ENCODE results near the gene HMCN2.

Gene HMCN2

GRCh38 chr9:130349398-130349797 is 83.8 kb downstream of the HMCN2 start:
- H3K4me1 Mint-ChIP-seq: peaks cover 13% of the 10 kb centered on the region
- no peak for TF ChIP-seq CTCF (IDR thresholded peaks at IDR 0.05)

GRCh38 chr9:130351343-130351742 is 85.8 kb downstream of the HMCN2 start:
- no peaks in the 10 kb centered on the region for H3K36me3 Mint-ChIP-seq (ENCODE audit: low read depth)
- H3K4me3 Mint-ChIP-seq: no peak overlapping the region
- H3K27ac Mint-ChIP-seq: no peak overlapping the region
- no peak for DNase-seq
- no peak for TF ChIP-seq CTCF (IDR thresholded peaks at IDR 0.05)
- H3K27me3 Mint-ChIP-seq (ENCODE audit: low read depth, poor library complexity): peaks cover 8% of the 10 kb centered on the region
- peaks cover 7% of the 10 kb centered on the region for H3K4me1 Mint-ChIP-seq
- H3K9me3 Mint-ChIP-seq: no peaks in the 10 kb centered on the region

More at GRCh38 chr9:130349398-130349797, 83.8 kb downstream of the HMCN2 start:
- Mint-ChIP-seq H3K9me3 (no peaks in the 10 kb centered on the region), H3K27ac (no peak overlapping the region), H3K36me3 (ENCODE audit: low read depth) (no peaks in the 10 kb centered on the region), H3K4me3 (no peak overlapping the region), H3K27me3 (ENCODE audit: low read depth, poor library complexity) (peaks cover 8% of the 10 kb centered on the region)
- no peak for DNase-seq

GRCh38 chr9:130352081-130352480 is 86.5 kb downstream of the HMCN2 start:
- Mint-ChIP-seq H3K4me1 (peaks cover 4% of the 10 kb centered on the region), H3K4me3 (no peak overlapping the region), H3K9me3 (no peaks in the 10 kb centered on the region), H3K27me3 (ENCODE audit: low read depth, poor library complexity) (peaks cover 5% of the 10 kb centered on the region), H3K27ac (no peak overlapping the region), H3K36me3 (ENCODE audit: low read depth) (no peaks in the 10 kb centered on the region)
- no peak for TF ChIP-seq CTCF (IDR thresholded peaks at IDR 0.05)
- no peak for DNase-seq

- no peak overlapping the region for H3K27ac Mint-ChIP-seq
- peaks cover 4% of the 10 kb centered on the region for H3K4me1 Mint-ChIP-seq
- H3K36me3 Mint-ChIP-seq (ENCODE audit: low read depth): no peaks in the 10 kb centered on the region
- peaks cover 4% of the 10 kb centered on the region for H3K27me3 Mint-ChIP-seq (ENCODE audit: low read depth, poor library complexity)
- TF ChIP-seq CTCF (IDR thresholded peaks at IDR 0.05): no peak
- H3K9me3 Mint-ChIP-seq: no peaks in the 10 kb centered on the region
- DNase-seq: no peak
- no peak overlapping the region for H3K4me3 Mint-ChIP-seq
Measured at GRCh38 chr9:130352586-130353285, 87.2 kb downstream of the HMCN2 start.

- H3K27ac Mint-ChIP-seq: no peak overlapping the region
- H3K36me3 Mint-ChIP-seq (ENCODE audit: low read depth): no peaks in the 10 kb centered on the region
- TF ChIP-seq CTCF (IDR thresholded peaks at IDR 0.05): no peak
- no peak for DNase-seq
- H3K9me3 Mint-ChIP-seq: no peaks in the 10 kb centered on the region
- H3K4me1 Mint-ChIP-seq: peaks cover 4% of the 10 kb centered on the region
- H3K27me3 Mint-ChIP-seq (ENCODE audit: low read depth, poor library complexity): no peaks in the 10 kb centered on the region
- H3K4me3 Mint-ChIP-seq: no peak overlapping the region
Measured at GRCh38 chr9:130354378-130354777, 88.8 kb downstream of the HMCN2 start.

GRCh38 chr9:130354806-130355205 is 89.2 kb downstream of the HMCN2 start:
- Mint-ChIP-seq H3K9me3 (no peaks in the 10 kb centered on the region), H3K4me1 (peaks cover 4% of the 10 kb centered on the region), H3K27me3 (ENCODE audit: low read depth, poor library complexity) (no peaks in the 10 kb centered on the region), H3K27ac (no peak overlapping the region), H3K36me3 (ENCODE audit: low read depth) (no peaks in the 10 kb centered on the region), H3K4me3 (no peak overlapping the region)
- no peak for TF ChIP-seq CTCF (IDR thresholded peaks at IDR 0.05)
- no peak for DNase-seq

Measured in nephron progenitor cell (in vitro differentiated cells).